Left ventricle myocardium inferior (tissue), 1 donor: ENCODE measurements around the gene MFAP4. TPM values are rescaled to one million over a fixed set of nuclear protein-coding genes. Genes with fewer than 3 reads are reported as not detected.
A peak's percentile ranks its signal among the peaks of the same experiment; 100 is the strongest.

Source experiments
- DNase-seq: peaks from one replicate; pipeline ENCODE4 v3.0.0-alpha.2; 2020
- H3K27ac ChIP-seq: fragments of 200-600 bp; replicated peaks from 2 replicates; pipeline ENCODE4 v1.8.0; 2021
- H3K27me3 ChIP-seq: fragments of 200-600 bp; 2 replicates; pipeline ENCODE4 v1.8.0; 2021; ENCODE audit warnings: low read depth
- H3K36me3 ChIP-seq: fragments of 200-600 bp; 2 replicates; pipeline ENCODE4 v1.8.0; 2021
- H3K4me1 ChIP-seq: fragments of 200-600 bp; 2 replicates; pipeline ENCODE4 v1.8.0; 2021
- H3K4me3 ChIP-seq: fragments of 200-600 bp; 2 replicates; pipeline ENCODE4 v1.8.0; 2021; ENCODE audit warnings: mild to moderate bottlenecking, moderate library complexity
- H3K9me3 ChIP-seq: fragments of 200-600 bp; replicated peaks from 2 replicates; pipeline ENCODE4 v1.8.0; 2021
- CTCF ChIP-seq: fragments of 200-600 bp; IDR thresholded peaks from 2 replicates; pipeline ENCODE4 v1.8.0; 2021; ENCODE audit warnings: antibody characterized with exemption, mild to moderate bottlenecking, borderline replicate concordance
- intact Hi-C: fragments of 100-400 bp; cut with micrococcal nuclease; formaldehyde crosslinking; loops from one replicate; pipeline ENCODE4 v1.11.0; 2022
- total RNA-seq: library from RNA; stranded (reverse); fragmentation: NEBNext Ultra II Directional; extraction: Animal tissue kit (Norgen Biotek cat#: 25700); gene quantifications from one replicate; pipeline ENCODE4 v1.2.1, GENCODE V29; 2021
- donor health status: DM: no; HTN: yes; CAD: no; lungs with severe emphysema.

The MFAP4 gene
- total RNA-seq, 1 donor from 2014 or later: 65.6 TPM

DNA sequence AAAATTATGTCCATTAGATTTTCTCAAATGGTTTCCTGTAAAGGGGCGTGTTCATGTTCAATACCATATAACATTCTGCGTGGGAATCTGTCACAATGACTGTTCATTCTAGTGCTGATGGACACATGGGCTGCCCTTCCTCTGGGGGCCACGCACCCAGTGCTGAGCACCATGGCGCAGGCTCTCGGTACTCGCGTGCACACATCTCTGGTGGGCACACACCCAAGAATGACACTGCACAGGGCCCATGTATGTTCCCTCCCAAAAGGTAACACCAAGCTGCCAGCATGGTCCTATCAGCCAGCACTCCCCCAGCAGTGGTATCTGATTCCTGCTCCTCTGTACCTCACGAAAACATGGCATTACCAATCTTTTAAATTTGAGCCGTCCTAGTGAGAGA is 38.2 kb downstream of the MFAP4 start:
- Histone ChIP-seq H3K27me3 (no peaks in the 10 kb centered on the region), H3K4me1 (peaks cover 43% of the 10 kb centered on the region), H3K27ac (no peak overlapping the region), H3K4me3 (no peak overlapping the region), H3K9me3 (no peaks in the 10 kb centered on the region), H3K36me3 (no peaks in the 10 kb centered on the region)
- intact Hi-C loops: no loop called here
- no peak for DNase-seq
- TF ChIP-seq CTCF: no peak

- no peaks in the 10 kb centered on the region for H3K9me3 ChIP-seq
- intact Hi-C loops: no loop called here
- no peak overlapping the region for H3K4me3 ChIP-seq
- H3K27ac ChIP-seq: no peak overlapping the region
- no peaks in the 10 kb centered on the region for H3K36me3 ChIP-seq
- no peak for DNase-seq
- H3K4me1 ChIP-seq: peaks cover 46% of the 10 kb centered on the region
- TF ChIP-seq CTCF: no peak
- no peaks in the 10 kb centered on the region for H3K27me3 ChIP-seq
Measured at GRCh38 chr17:19348081-19348650, 38.8 kb downstream of the MFAP4 start.

DNA sequence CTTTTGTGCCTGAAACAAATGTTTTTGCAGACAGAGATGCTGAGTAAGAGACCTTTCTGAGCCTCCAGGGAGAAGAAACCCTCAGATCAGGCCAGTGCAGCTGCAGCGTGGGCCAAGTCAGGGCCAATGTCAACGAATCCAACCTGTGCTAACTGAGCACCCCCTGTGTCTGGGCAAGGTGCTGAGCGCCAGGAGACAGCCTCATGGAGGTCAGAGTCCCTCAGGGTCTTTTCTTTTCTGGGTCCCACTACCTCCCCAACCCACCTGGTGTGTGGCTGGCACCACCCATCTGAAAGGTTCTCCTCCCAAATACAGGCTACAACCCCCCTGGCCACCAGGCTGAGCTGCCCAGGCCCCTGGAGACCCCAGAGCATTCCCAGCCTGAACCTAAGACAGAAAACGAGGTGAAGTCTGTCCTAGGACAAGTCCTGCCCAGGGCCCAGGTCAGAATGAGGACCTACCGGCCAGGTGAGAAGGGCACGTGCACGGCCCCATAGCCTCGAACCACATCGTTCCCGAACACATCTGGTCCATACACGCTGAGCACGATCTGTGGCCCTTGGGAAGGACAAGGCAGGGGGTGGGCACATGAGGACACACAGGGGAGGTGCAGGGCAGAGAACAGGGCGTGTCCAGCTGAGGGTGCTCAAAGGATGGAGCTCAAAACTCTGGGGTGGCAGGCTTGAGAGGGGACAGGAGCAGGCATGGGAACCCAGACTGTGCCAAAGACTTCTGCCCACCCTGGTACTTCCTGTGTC is 39.5 kb downstream of the MFAP4 start:
- TF ChIP-seq CTCF: no peak
- Histone ChIP-seq H3K27ac (peak overlapping the region; percentile 84), H3K4me1 (peaks cover 53% of the 10 kb centered on the region), H3K36me3 (no peaks in the 10 kb centered on the region), H3K9me3 (no peaks in the 10 kb centered on the region), H3K4me3 (no peak overlapping the region), H3K27me3 (no peaks in the 10 kb centered on the region)
- DNase-seq: no peak
- intact Hi-C loops: no loop called here

- DNase-seq: peak; percentile 77
- no peaks in the 10 kb centered on the region for H3K27me3 ChIP-seq
- peaks cover 62% of the 10 kb centered on the region for H3K4me1 ChIP-seq
- TF ChIP-seq CTCF: no peak
- H3K27ac ChIP-seq: peak overlapping the region; percentile 84
- no peak overlapping the region for H3K4me3 ChIP-seq
- intact Hi-C loops: no loop called here
- H3K36me3 ChIP-seq: no peaks in the 10 kb centered on the region
- no peaks in the 10 kb centered on the region for H3K9me3 ChIP-seq
Measured at GRCh38 chr17:19346351-19347255, 40.4 kb downstream of the MFAP4 start.

GRCh38 chr17:19345486-19346350 is 41.3 kb downstream of the MFAP4 start:
- peak overlapping the region; percentile 84 for H3K27ac ChIP-seq
- no peak for DNase-seq
- TF ChIP-seq CTCF: no peak
- H3K9me3 ChIP-seq: no peaks in the 10 kb centered on the region
- peaks cover 64% of the 10 kb centered on the region for H3K4me1 ChIP-seq
- intact Hi-C loops: no loop called here
- H3K36me3 ChIP-seq: no peaks in the 10 kb centered on the region
- no peaks in the 10 kb centered on the region for H3K27me3 ChIP-seq
- no peak overlapping the region for H3K4me3 ChIP-seq
